HG03565 (cell line): ENCODE data around the gene CIB4.

Source experiments
- ATAC-seq: cut with Tn5 transposase; IDR thresholded peaks from one replicate; pipeline ENCODE4 v1.9.1; 2021; ENCODE audit warnings: mild to moderate bottlenecking, moderate library complexity; ENCODE audit not compliant: unreplicated experiment

CIB4 gene

GRCh38 chr2:26534865-26535662 is 106.1 kb downstream of the CIB4 start:
- no peak for ATAC-seq

GRCh38 chr2:26534098-26534864 is 106.9 kb downstream of the CIB4 start:
- ATAC-seq, result no peak

GRCh38 chr2:26533661-26534060 is 107.5 kb downstream of the CIB4 start:
- ATAC-seq, result no peak

GRCh38 chr2:26532301-26533250 is 108.6 kb downstream of the CIB4 start:
- ATAC-seq, result no peak
